Measurements from ENCODE around the gene SPG7. TPM values are rescaled to one million over a fixed set of nuclear protein-coding genes. Genes with fewer than 3 reads are reported as not detected.

Gene SPG7
- total RNA-seq, 1 donor from 2014 or later: 96.1 TPM

DNA sequence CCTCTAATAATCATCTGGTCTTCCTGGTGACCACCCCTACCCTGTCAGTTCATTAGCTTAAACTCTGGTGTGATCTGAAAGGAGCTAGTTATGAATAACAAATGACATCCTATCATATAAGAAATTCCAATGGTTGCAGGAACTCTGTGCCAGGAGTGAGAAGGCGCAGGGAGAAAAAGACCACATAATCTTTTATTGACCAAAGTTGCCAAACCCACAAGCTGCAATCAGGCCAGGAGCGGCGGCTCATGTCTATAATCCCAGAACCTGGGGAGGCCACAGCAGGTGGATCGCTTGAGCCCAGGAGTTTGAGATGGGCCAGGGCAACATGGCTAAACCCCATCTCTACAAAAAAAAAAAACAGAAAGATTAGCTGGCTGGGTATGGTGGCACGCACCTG, 41.3 kb upstream of the SPG7 start:
- TF ChIP-seq, protein P1, sequence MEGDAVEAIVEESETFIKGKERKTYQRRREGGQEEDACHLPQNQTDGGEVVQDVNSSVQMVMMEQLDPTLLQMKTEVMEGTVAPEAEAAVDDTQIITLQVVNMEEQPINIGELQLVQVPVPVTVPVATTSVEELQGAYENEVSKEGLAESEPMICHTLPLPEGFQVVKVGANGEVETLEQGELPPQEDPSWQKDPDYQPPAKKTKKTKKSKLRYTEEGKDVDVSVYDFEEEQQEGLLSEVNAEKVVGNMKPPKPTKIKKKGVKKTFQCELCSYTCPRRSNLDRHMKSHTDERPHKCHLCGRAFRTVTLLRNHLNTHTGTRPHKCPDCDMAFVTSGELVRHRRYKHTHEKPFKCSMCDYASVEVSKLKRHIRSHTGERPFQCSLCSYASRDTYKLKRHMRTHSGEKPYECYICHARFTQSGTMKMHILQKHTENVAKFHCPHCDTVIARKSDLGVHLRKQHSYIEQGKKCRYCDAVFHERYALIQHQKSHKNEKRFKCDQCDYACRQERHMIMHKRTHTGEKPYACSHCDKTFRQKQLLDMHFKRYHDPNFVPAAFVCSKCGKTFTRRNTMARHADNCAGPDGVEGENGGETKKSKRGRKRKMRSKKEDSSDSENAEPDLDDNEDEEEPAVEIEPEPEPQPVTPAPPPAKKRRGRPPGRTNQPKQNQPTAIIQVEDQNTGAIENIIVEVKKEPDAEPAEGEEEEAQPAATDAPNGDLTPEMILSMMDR (IDR thresholded peaks at IDR 0.05; ENCODE audit: insufficient read depth, low read depth, low read length): no peak
- no peak for TF ChIP-seq EZH2 (IDR thresholded peaks at IDR 0.05; ENCODE audit: insufficient read depth, low read length)
- Histone ChIP-seq H3K4me1 (ENCODE audit: insufficient read depth, low read length) (peaks cover 15% of the 10 kb centered on the region), H3K27ac (ENCODE audit: low read depth, low read length) (no peak overlapping the region), H2AFZ (ENCODE audit: low read depth, low read length) (no peak overlapping the region), H4K20me1 (ENCODE audit: insufficient read depth, low read length) (peaks cover 80% of the 10 kb centered on the region), H3K9me3 (ENCODE audit: insufficient read depth, low read depth, low read length) (no peaks in the 10 kb centered on the region), H3K4me3 (ENCODE audit: insufficient read depth, low read depth, low read length) (no peak overlapping the region), H3K4me2 (ENCODE audit: low read length) (no peak overlapping the region), H3K9ac (ENCODE audit: low read length) (no peak overlapping the region), H3K27me3 (ENCODE audit: insufficient read depth, low read length) (no peaks in the 10 kb centered on the region), H3K36me3 (ENCODE audit: insufficient read depth, low read length) (peaks cover 3% of the 10 kb centered on the region), H3K79me2 (ENCODE audit: insufficient read depth, low read length) (peaks cover 85% of the 10 kb centered on the region)
- no peak overlapping the region for H3K4me3 Mint-ChIP-seq (ENCODE audit: unreplicated experiment)
- H3K36me3 Mint-ChIP-seq (ENCODE audit: low read depth, unreplicated experiment): peaks cover 6% of the 10 kb centered on the region
- H3K27ac Mint-ChIP-seq (ENCODE audit: unreplicated experiment): no peak overlapping the region
- FAIRE-seq (no peak), DNase-seq (ENCODE audit: low read depth) (no peak)
- peaks cover 36% of the 10 kb centered on the region for H3K4me1 Mint-ChIP-seq (ENCODE audit: low read depth, unreplicated experiment)
- H3K27me3 Mint-ChIP-seq (ENCODE audit: low read depth, unreplicated experiment): no peaks in the 10 kb centered on the region
- no peaks in the 10 kb centered on the region for H3K9me3 Mint-ChIP-seq (ENCODE audit: unreplicated experiment)

DNA sequence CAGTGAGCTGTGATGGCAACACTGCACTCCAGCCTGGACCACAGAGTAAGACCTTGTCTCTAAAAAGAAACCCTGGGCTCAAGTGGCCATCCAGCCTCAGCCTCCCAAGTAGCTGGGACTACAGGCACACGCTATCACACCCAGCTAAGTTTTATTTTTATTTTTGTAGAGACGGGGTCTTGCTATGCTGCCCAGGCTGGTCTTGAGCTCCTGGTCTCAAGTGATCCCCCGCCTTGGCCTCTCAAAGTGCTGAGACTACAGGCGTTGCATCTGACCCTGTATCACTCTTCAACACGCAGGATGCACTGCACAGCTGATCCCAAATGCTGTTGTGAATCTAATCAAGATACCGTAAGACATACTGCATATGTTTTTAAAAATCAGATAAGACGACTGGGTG, 40.8 kb upstream of the SPG7 start:
- no peak overlapping the region for H3K9ac ChIP-seq (ENCODE audit: low read length)
- FAIRE-seq: no peak

DNA sequence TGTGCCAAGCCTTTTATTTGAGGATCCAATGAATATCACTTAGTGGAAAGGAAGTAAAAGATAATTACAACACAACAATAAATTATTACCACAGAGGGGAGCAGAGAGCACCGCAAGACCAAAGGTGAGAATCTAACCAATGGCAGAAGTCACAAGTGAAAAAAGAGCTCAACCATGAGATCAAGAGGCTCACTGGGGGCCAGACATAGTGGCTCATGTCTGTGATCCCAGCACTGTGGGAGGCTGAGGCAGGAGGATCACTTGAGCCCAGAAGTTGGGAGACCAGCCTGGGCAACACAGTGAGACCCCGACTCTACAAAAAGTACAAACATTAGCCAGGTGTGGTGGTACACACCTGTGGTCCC, 35.5 kb upstream of the SPG7 start:
- peak overlapping the region; percentile 50 for H3K4me3 Mint-ChIP-seq (ENCODE audit: unreplicated experiment)
- DNase-seq (ENCODE audit: low read depth) (no peak), FAIRE-seq (no peak)
- Histone ChIP-seq H3K4me3 (ENCODE audit: insufficient read depth, low read depth, low read length) (no peak overlapping the region), H3K36me3 (ENCODE audit: insufficient read depth, low read length) (no peaks in the 10 kb centered on the region), H3K79me2 (ENCODE audit: insufficient read depth, low read length) (peaks cover 99% of the 10 kb centered on the region), H3K9me3 (ENCODE audit: insufficient read depth, low read depth, low read length) (no peaks in the 10 kb centered on the region), H3K27me3 (ENCODE audit: insufficient read depth, low read length) (no peaks in the 10 kb centered on the region), H3K4me2 (ENCODE audit: low read length) (no peak overlapping the region), H2AFZ (ENCODE audit: low read depth, low read length) (no peak overlapping the region), H3K4me1 (ENCODE audit: insufficient read depth, low read length) (peaks cover 25% of the 10 kb centered on the region), H3K9ac (ENCODE audit: low read length) (no peak overlapping the region), H3K27ac (ENCODE audit: low read depth, low read length) (no peak overlapping the region), H4K20me1 (ENCODE audit: insufficient read depth, low read length) (peaks cover 96% of the 10 kb centered on the region)
- H3K9me3 Mint-ChIP-seq (ENCODE audit: unreplicated experiment): no peaks in the 10 kb centered on the region
- no peak overlapping the region for H3K27ac Mint-ChIP-seq (ENCODE audit: unreplicated experiment)
- H3K4me1 Mint-ChIP-seq (ENCODE audit: low read depth, unreplicated experiment): peaks cover 64% of the 10 kb centered on the region
- H3K36me3 Mint-ChIP-seq (ENCODE audit: low read depth, unreplicated experiment): peaks cover 8% of the 10 kb centered on the region
- H3K27me3 Mint-ChIP-seq (ENCODE audit: low read depth, unreplicated experiment): no peaks in the 10 kb centered on the region
- TF ChIP-seq, protein P1 (IDR thresholded peaks at IDR 0.05; ENCODE audit: insufficient read depth, low read depth, low read length): no peak
- no peak for TF ChIP-seq EZH2 (IDR thresholded peaks at IDR 0.05; ENCODE audit: insufficient read depth, low read length)

More for the DNA sequence above, 40.8 kb upstream of the SPG7 start:
- Histone ChIP-seq H3K27ac (ENCODE audit: low read depth, low read length) (no peak overlapping the region), H3K27me3 (ENCODE audit: insufficient read depth, low read length) (no peaks in the 10 kb centered on the region), H3K36me3 (ENCODE audit: insufficient read depth, low read length) (peaks cover 3% of the 10 kb centered on the region), H3K9me3 (ENCODE audit: insufficient read depth, low read depth, low read length) (no peaks in the 10 kb centered on the region), H3K4me1 (ENCODE audit: insufficient read depth, low read length) (peaks cover 15% of the 10 kb centered on the region), H4K20me1 (ENCODE audit: insufficient read depth, low read length) (peaks cover 85% of the 10 kb centered on the region), H2AFZ (ENCODE audit: low read depth, low read length) (no peak overlapping the region), H3K4me3 (ENCODE audit: insufficient read depth, low read depth, low read length) (no peak overlapping the region), H3K79me2 (ENCODE audit: insufficient read depth, low read length) (peaks cover 88% of the 10 kb centered on the region), H3K4me2 (ENCODE audit: low read length) (no peak overlapping the region)
- H3K36me3 Mint-ChIP-seq (ENCODE audit: low read depth, unreplicated experiment): peaks cover 6% of the 10 kb centered on the region
- no peaks in the 10 kb centered on the region for H3K27me3 Mint-ChIP-seq (ENCODE audit: low read depth, unreplicated experiment)
- H3K4me3 Mint-ChIP-seq (ENCODE audit: unreplicated experiment): no peak overlapping the region
- peaks cover 41% of the 10 kb centered on the region for H3K4me1 Mint-ChIP-seq (ENCODE audit: low read depth, unreplicated experiment)
- no peaks in the 10 kb centered on the region for H3K9me3 Mint-ChIP-seq (ENCODE audit: unreplicated experiment)
- peak overlapping the region; percentile 62 for H3K27ac Mint-ChIP-seq (ENCODE audit: unreplicated experiment)
- no peak for TF ChIP-seq EZH2 (IDR thresholded peaks at IDR 0.05; ENCODE audit: insufficient read depth, low read length)
- TF ChIP-seq, protein P1 (IDR thresholded peaks at IDR 0.05; ENCODE audit: insufficient read depth, low read depth, low read length): no peak
- DNase-seq (ENCODE audit: low read depth): no peak

Measured in astrocyte (in vitro differentiated cells and primary cell).